Muscle of leg (tissue), 11 donors: Measurements from ENCODE around the gene SLC22A14. TPM values are rescaled to one million over a fixed set of nuclear protein-coding genes. Genes with fewer than 3 reads are reported as not detected.

Experiments used
- DNase-seq: peaks from one replicate; pipeline ENCODE4 v3.0.0; 2013
- H3K27ac ChIP-seq: one replicate; pipeline ENCODE4 v1.5.1; 2013; ENCODE audit warnings: mild to moderate bottlenecking, low read length, control low read depth
- H3K27me3 ChIP-seq: one replicate; pipeline ENCODE4 v1.6.1; 2013; ENCODE audit warnings: low read length; ENCODE audit not compliant: control insufficient read depth, insufficient read depth
- H3K36me3 ChIP-seq: one replicate; pipeline ENCODE4 v1.6.1; 2013; ENCODE audit warnings: low read length; ENCODE audit not compliant: control insufficient read depth, insufficient read depth
- H3K4me1 ChIP-seq: one replicate; pipeline ENCODE4 v1.6.1; 2013; ENCODE audit warnings: low read length; ENCODE audit not compliant: control insufficient read depth, insufficient read depth
- H3K4me3 ChIP-seq: one replicate; pipeline ENCODE4 v1.5.1; 2013; ENCODE audit warnings: low read length, control low read depth
- H3K9me3 ChIP-seq: replicated peaks from 2 replicates; pipeline ENCODE4 v1.6.1; 2013; ENCODE audit warnings: low read depth, low read length; ENCODE audit not compliant: control insufficient read depth
- WGBS: methylation state at CpG from one replicate; pipeline ENCODE4 v1.1.5; 2013; ENCODE audit warnings: missing lambda C conversion rate; ENCODE audit not compliant: insufficient coverage; 5-methylcytosine and 5-hydroxymethylcytosine counted together
- polyA plus RNA-seq, 8 donors: library from polyadenylated mRNA; unstranded; fragments of 120-200 nt; gene quantifications; one replicate each; pipeline versions ENCODE4 v1.2.1 to v1.2.3, GENCODE V29; 2013; ENCODE audit warnings: inconsistent platforms in 1 of 8, low replicate concordance in 1 of 8; ENCODE audit not compliant: insufficient read length in 8 of 8, insufficient read depth in 1 of 8
- total RNA-seq: library from RNA; stranded (reverse); fragments of 120-200 nt; gene quantifications from one replicate; pipeline ENCODE4 v1.2.4, GENCODE V29; 2013

Gene SLC22A14
- total and polyA plus RNA-seq, 9 donors, result 0.09 to 0.25 (median 0.18) TPM

GRCh38 chr3:38311476-38311875 is 29.4 kb downstream of the SLC22A14 start:
- WGBS, result 60% methylated on average over 1 of the region's 1 CpG
- H3K4me3 ChIP-seq, result no peak overlapping the region
- H3K27ac ChIP-seq, result no peak overlapping the region
- H3K27me3 ChIP-seq, result no peaks in the 10 kb centered on the region
- no peak for DNase-seq
- H3K4me1 ChIP-seq, result peaks cover 4% of the 10 kb centered on the region
- H3K9me3 ChIP-seq, result no peaks in the 10 kb centered on the region
- no peaks in the 10 kb centered on the region for H3K36me3 ChIP-seq

GRCh38 chr3:38311941-38312340 is 29.8 kb downstream of the SLC22A14 start:
- WGBS, result no CpG with 5 or more reads among the region's 2 CpGs
- no peak overlapping the region for H3K27ac ChIP-seq
- no peak for DNase-seq

GRCh38 chr3:38312356-38312755 is 30.3 kb downstream of the SLC22A14 start:
- 91% methylated on average over 1 of the region's 3 CpGs for WGBS
- Histone ChIP-seq H3K4me1 (peaks cover 4% of the 10 kb centered on the region), H3K36me3 (no peaks in the 10 kb centered on the region), H3K27me3 (no peaks in the 10 kb centered on the region), H3K4me3 (no peak overlapping the region), H3K9me3 (no peaks in the 10 kb centered on the region), H3K27ac (no peak overlapping the region)
- DNase-seq, result no peak

More at GRCh38 chr3:38311941-38312340, 29.8 kb downstream of the SLC22A14 start:
- Histone ChIP-seq H3K4me3 (no peak overlapping the region), H3K36me3 (no peaks in the 10 kb centered on the region), H3K4me1 (peaks cover 4% of the 10 kb centered on the region), H3K27me3 (no peaks in the 10 kb centered on the region), H3K9me3 (no peaks in the 10 kb centered on the region)

- WGBS, result 73% methylated on average over 4 of the region's 5 CpGs
- Histone ChIP-seq H3K27me3 (no peaks in the 10 kb centered on the region), H3K27ac (no peak overlapping the region), H3K9me3 (no peaks in the 10 kb centered on the region), H3K4me1 (peaks cover 4% of the 10 kb centered on the region), H3K4me3 (no peak overlapping the region), H3K36me3 (no peaks in the 10 kb centered on the region)
- DNase-seq, result no peak
These were observed 31.2 kb downstream of the SLC22A14 start for GRCh38 chr3:38313263-38313662.

GRCh38 chr3:38313695-38314094 is 31.6 kb downstream of the SLC22A14 start:
- H3K4me3 ChIP-seq, result no peak overlapping the region
- no peaks in the 10 kb centered on the region for H3K27me3 ChIP-seq
- H3K9me3 ChIP-seq, result no peaks in the 10 kb centered on the region
- WGBS, result 71% methylated on average over 8 of the region's 11 CpGs
- H3K36me3 ChIP-seq, result no peaks in the 10 kb centered on the region
- peaks cover 4% of the 10 kb centered on the region for H3K4me1 ChIP-seq
- H3K27ac ChIP-seq, result no peak overlapping the region
- no peak for DNase-seq

GRCh38 chr3:38314112-38314763 is 32.1 kb downstream of the SLC22A14 start:
- Histone ChIP-seq H3K36me3 (no peaks in the 10 kb centered on the region), H3K27me3 (no peaks in the 10 kb centered on the region), H3K4me1 (peaks cover 4% of the 10 kb centered on the region), H3K4me3 (no peak overlapping the region), H3K27ac (no peak overlapping the region), H3K9me3 (no peaks in the 10 kb centered on the region)
- WGBS, result 10% methylated on average over 2 of the region's 4 CpGs
- DNase-seq, result no peak

GRCh38 chr3:38314764-38315487 is 32.8 kb downstream of the SLC22A14 start:
- H3K27me3 ChIP-seq, result no peaks in the 10 kb centered on the region
- DNase-seq, result no peak
- no peaks in the 10 kb centered on the region for H3K9me3 ChIP-seq
- H3K4me1 ChIP-seq, result peaks cover 4% of the 10 kb centered on the region
- no peak overlapping the region for H3K27ac ChIP-seq
- H3K36me3 ChIP-seq, result no peaks in the 10 kb centered on the region
- H3K4me3 ChIP-seq, result no peak overlapping the region
- 56% methylated on average over 3 of the region's 5 CpGs for WGBS

- no peaks in the 10 kb centered on the region for H3K36me3 ChIP-seq
- no peaks in the 10 kb centered on the region for H3K9me3 ChIP-seq
- WGBS, result 80% methylated on average over 8 of the region's 10 CpGs
- DNase-seq, result no peak
- H3K27me3 ChIP-seq, result no peaks in the 10 kb centered on the region
- H3K4me3 ChIP-seq, result no peak overlapping the region
- H3K27ac ChIP-seq, result no peak overlapping the region
- H3K4me1 ChIP-seq, result peaks cover 4% of the 10 kb centered on the region
These were observed 33.6 kb downstream of the SLC22A14 start for GRCh38 chr3:38315488-38316230.

GRCh38 chr3:38316356-38317191 is 34.5 kb downstream of the SLC22A14 start:
- H3K27me3 ChIP-seq, result no peaks in the 10 kb centered on the region
- no peaks in the 10 kb centered on the region for H3K36me3 ChIP-seq
- no peak for DNase-seq
- H3K9me3 ChIP-seq, result no peaks in the 10 kb centered on the region
- H3K4me1 ChIP-seq, result peaks cover 4% of the 10 kb centered on the region
- H3K27ac ChIP-seq, result no peak overlapping the region
- H3K4me3 ChIP-seq, result no peak overlapping the region
- 81% methylated on average over 21 of the region's 22 CpGs for WGBS
